GM12801 (cell line): ENCODE measurements around the gene CDK19.

Experiments
- CTCF ChIP-seq: IDR thresholded peaks from one replicate; pipeline ENCODE4 v1.5.1; 2011; ENCODE audit warnings: control low read depth; ENCODE audit not compliant: insufficient read length; ENCODE audit errors: extremely low read depth

The CDK19 gene

GRCh38 chr6:110596354-110596753 lies 218.9 kb downstream of the CDK19 start:
- no peak for TF ChIP-seq CTCF

- TF ChIP-seq CTCF, result no peak
Observed at GRCh38 chr6:110595112-110595511, 220.2 kb downstream of the CDK19 start.

GRCh38 chr6:110593637-110594036 lies 221.6 kb downstream of the CDK19 start:
- TF ChIP-seq CTCF, result no peak

GRCh38 chr6:110592765-110593164 lies 222.5 kb downstream of the CDK19 start:
- TF ChIP-seq CTCF, result no peak

- TF ChIP-seq CTCF, result no peak
Observed at GRCh38 chr6:110590821-110591351, 224.4 kb downstream of the CDK19 start.

- no peak for TF ChIP-seq CTCF
Observed at GRCh38 chr6:110589865-110590513, 225.3 kb downstream of the CDK19 start.

- no peak for TF ChIP-seq CTCF
Observed at GRCh38 chr6:110587328-110587727, 227.9 kb downstream of the CDK19 start.
